ENCODE measurements around the gene NT5M.

DNA sequence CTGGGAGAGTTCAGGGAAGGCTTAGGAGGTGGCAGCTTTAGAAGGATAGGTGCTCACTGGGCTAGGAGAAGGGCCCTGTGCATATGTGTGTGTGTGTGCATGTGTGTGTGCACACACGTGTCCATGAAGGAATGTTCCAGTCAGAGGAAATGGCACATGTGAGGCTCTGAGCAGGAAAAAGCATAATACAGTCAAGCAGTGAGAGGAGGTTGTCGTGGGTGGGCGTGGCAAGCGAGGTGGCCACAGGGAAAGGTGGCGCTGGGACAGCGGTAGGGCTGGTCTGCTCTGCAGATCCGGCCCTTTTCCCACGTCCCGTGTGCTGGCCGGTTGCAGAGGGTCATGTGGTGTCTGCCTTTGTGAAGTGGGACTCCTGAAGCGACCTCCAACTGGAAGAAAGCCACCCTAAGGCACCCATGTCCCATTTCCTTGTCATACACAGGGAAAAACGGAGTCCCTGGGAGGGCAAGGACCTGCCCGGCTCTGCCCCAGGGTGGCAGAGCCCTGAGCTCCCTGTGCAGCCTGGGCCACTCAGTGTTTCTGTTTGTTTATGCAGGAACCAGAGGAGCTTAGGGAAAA is 40.1 kb downstream of the NT5M start:
- no peak for TF ChIP-seq CEBPB (IDR thresholded peaks at IDR 0.05; ENCODE audit: low read depth)
- TF ChIP-seq CTCF (IDR thresholded peaks at IDR 0.05 in 2 of 3, conservative IDR thresholded peaks at IDR 0.05 in 1 of 3; ENCODE audit: borderline replicate concordance in 1 of 3, insufficient read depth in 1 of 3, low read depth in 2 of 3, low read length in 2 of 3), result no peak
- no peak for TF ChIP-seq ZFX (IDR thresholded peaks at IDR 0.05)
- no peak for TF ChIP-seq REST (IDR thresholded peaks at IDR 0.05; ENCODE audit: low read depth)
- no peak for TF ChIP-seq SRF (IDR thresholded peaks at IDR 0.05; ENCODE audit: low read depth)
- TF ChIP-seq POLR2AphosphoS5 (IDR thresholded peaks at IDR 0.05; ENCODE audit: low read depth, low read length), result no peak
- TF ChIP-seq, protein P1, sequence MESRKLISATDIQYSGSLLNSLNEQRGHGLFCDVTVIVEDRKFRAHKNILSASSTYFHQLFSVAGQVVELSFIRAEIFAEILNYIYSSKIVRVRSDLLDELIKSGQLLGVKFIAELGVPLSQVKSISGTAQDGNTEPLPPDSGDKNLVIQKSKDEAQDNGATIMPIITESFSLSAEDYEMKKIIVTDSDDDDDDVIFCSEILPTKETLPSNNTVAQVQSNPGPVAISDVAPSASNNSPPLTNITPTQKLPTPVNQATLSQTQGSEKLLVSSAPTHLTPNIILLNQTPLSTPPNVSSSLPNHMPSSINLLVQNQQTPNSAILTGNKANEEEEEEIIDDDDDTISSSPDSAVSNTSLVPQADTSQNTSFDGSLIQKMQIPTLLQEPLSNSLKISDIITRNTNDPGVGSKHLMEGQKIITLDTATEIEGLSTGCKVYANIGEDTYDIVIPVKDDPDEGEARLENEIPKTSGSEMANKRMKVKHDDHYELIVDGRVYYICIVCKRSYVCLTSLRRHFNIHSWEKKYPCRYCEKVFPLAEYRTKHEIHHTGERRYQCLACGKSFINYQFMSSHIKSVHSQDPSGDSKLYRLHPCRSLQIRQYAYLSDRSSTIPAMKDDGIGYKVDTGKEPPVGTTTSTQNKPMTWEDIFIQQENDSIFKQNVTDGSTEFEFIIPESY (IDR thresholded peaks at IDR 0.05; ENCODE audit: extremely low read depth, insufficient replicate concordance, low read length), result no peak
- TF ChIP-seq ATF3 (IDR thresholded peaks at IDR 0.05), result no peak
